HPDE6-E6E7 (cell line): ENCODE data around the gene RAB30.

Experiments used
- DNase-seq: peaks from one replicate; pipeline ENCODE4 v3.0.0; 2011; ENCODE audit warnings: missing footprints; ENCODE audit errors: extremely low spot score

RAB30 gene, protein sequence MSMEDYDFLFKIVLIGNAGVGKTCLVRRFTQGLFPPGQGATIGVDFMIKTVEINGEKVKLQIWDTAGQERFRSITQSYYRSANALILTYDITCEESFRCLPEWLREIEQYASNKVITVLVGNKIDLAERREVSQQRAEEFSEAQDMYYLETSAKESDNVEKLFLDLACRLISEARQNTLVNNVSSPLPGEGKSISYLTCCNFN

DNA sequence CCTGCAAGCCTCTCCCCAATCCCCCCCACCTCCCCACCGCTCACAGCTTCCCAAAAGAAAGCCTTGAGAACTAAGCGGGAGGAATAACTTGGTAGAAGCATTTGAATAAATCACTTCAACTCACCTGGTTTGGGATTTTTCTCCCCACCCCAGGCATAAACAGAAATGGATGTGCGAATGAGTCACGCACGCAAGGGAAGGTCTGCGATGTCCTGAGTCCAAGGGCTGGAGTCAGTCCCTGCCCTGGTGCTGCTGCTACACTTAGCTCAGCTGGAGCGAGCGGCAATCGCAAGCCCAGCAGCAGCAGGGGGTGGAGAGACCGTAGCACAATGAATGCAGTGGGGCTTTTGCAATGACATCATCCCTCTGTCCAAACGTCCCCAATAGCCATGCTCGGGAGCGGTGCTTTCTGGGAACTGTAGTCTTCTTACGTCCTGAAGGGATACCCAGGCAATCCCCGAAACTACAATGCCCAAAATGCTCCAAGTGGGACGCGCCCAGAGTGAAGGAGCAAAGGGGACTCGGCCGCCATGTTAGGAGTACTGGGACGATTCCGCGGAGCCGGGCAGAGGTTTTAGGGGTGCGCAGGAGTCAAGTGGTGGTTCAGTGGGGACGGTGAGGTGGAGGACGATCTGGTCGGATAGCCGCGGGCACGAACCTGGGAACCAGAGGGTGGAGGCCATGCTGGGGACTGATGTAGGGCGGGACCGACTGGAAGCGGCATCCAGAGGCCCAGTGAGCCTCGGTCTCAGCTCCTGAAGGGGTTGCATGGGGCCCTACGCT lies at the start of gene RAB30:
Gene RAB30, minus strand, starts transcription at position 331 of the 783 bp plus-strand sequence. CDS start 74,581 bp downstream, outside the sequence.
- peak; percentile 99 for DNase-seq

DNA sequence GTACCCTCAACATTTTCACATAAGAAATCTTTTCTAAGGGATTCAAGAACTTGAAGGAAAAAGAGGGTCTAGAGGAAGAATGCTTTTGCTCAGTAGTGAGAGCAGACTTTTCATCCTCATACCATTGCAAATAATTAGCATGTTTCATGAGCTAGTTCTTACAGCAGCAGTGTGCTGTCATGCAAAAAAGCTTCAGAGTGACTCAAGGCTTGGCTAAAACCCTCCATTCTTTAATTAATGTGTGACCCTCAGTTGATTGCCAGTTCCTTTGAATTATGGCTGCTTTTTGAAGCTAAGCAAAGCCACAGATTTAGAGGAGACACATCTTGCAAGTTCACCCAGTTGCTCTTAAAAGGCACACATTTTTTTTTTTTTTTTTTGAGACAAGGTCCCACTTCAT lies 48.6 kb upstream of the RAB30 start:
- no peak for DNase-seq

DNA sequence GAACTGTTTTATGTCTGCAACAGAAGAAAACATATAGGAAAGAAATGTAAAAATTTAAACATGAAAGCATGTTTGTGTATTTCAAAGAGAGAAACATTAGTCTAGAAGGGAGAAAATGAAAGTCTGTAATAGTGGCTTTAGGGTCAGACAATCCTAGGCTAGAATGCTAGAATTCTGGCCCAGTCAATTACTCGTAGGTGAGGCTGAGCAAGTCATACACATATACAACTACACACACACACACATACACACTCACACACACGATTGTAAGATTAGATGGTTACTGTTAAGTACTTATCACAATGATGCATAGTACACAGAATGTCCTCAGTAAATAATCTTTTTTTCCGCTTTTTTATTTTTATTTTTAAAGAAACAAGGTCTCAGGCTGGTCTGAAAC lies 47.5 kb upstream of the RAB30 start:
- no peak for DNase-seq

DNA sequence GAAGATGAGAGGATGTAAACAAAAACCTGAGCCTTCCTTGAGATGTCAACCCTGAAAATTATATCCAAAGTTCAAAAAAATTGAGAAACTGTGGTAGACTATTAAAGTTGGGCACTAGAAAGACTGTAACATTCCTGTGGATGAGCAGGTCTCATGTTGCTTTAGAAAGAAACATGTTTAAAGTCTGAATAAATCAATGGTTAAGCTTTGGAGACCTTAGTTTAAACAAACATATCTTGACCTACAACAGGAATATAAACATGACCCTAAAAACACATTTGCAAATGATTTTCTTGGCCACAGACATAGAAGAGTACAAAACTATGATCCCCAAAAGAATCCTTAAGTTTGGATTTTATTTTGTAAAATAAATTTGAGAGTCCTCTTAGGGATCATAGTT lies 47.1 kb upstream of the RAB30 start:
- DNase-seq: no peak

DNA sequence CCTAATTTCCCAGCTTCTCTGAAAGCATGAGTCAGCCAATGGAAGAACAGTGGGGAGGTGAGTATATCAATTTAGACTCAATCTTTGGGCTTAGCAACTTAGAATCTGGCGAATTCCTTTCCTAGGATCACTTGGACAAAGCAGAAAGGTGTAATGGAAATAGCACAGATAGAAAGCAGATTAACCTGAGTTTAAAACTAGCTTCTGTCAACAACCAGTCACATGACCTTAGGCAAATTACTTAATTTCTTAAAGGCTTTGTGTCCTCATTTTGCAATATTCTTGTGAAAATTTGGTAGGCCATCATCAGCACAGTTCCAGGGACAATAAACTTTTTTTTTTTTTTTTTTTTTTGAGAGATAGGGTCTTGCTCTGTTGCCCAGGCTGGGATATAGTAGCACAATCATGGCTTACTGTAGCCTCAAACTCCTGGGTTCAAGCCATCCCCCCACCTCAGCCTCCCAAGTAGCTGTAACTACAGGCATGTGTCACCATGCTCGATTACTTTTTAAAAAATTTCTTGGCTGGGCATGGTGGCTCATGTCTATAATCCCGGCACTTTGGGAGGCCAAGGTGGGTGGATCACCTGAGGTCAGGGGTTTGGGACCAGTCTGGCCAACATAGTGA lies 44.4 kb upstream of the RAB30 start:
- no peak for DNase-seq

DNA sequence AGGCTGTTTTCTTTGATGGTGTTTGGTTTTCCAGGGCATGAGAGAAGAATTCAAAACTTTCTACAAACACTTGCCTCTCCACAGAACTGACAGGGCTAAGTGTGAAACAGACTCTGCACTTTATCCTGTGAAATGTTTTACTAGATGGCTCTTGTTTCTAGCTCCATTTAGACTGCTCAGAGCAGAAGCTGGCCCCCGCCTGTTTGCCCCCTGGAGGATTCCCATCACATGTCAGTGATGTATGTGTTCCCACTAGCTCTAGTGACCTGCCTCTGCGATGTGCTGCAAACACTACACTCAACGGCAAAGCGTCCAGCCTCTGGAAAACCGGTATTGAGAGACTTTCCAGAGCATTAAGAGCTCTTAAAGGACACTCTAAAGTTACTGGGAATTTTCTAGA lies 43.9 kb upstream of the RAB30 start:
- no peak for DNase-seq

DNA sequence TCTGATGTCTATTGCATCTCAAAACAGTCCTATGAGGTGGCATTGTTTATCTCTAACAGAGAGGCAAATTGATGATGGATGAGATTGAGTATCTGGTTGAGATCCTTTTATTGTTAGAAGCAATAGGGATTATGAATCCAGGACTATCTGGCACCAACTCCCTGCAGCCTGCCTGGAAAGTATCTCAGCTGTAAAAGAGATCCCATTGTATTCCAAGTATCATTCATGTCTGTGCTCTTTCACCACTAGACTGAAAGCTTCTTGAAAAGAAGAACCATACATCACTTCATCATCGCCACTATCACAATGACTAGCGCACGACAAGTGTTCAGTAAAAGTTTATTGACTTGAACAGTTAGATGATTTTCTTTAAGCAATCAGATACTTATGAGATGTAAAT lies 43.3 kb upstream of the RAB30 start:
- no peak for DNase-seq

DNA sequence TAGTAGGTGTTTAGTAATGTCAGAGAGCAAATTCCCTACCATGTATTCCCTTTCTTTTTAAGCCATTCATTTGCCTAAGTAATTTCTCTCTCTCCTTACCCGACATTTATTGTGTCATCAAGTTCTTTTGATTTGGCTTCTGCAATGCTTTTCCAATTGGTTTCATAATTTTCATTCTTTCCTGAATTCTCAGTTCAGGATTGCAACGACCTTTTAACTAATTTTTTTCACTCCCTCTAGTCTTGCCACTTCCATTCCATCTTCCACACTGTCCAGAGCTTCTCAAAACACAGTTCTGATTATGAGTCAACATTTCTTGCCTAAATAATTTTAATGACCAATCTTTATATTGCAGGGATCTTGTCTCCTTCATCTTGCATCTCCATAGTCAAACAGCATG lies 41.2 kb upstream of the RAB30 start:
- no peak for DNase-seq

DNA sequence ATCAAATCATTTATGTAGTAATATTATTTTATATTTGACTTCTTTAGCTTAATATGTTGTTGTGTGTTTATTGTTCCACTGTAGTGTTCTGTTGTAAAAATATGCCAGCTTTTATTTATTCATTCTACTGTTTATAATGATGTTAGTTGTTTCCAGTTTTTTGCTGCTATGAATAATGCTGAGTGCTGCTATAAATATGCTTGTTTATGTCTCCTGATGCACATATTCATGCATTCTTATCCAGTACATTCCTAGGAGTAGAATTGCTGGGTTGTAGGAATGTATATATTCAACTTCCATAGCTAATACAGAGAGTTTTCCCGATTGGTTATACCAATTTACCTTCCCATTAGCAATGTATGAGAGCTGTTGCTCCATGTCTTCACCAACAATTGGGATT lies 33.5 kb upstream of the RAB30 start:
- no peak for DNase-seq

DNA sequence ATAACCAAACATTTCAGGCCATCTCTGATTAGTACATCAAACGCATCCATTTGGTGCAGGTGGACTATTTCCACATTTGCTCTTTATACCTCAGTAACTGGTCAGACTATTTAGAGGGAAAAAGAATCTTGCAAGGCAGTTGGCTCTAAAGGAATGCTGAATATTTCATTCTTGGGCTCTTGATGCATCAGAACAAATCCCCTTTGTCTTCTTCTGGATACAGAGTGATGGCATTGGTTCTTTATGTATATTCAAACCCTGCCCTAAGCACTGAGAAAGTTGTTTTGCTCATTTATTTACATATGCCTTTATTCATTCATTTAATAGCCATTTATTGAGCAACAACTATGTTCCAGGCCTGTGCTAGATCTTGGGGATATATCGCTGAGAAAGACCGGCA lies 31.1 kb upstream of the RAB30 start:
- no peak for DNase-seq

DNA sequence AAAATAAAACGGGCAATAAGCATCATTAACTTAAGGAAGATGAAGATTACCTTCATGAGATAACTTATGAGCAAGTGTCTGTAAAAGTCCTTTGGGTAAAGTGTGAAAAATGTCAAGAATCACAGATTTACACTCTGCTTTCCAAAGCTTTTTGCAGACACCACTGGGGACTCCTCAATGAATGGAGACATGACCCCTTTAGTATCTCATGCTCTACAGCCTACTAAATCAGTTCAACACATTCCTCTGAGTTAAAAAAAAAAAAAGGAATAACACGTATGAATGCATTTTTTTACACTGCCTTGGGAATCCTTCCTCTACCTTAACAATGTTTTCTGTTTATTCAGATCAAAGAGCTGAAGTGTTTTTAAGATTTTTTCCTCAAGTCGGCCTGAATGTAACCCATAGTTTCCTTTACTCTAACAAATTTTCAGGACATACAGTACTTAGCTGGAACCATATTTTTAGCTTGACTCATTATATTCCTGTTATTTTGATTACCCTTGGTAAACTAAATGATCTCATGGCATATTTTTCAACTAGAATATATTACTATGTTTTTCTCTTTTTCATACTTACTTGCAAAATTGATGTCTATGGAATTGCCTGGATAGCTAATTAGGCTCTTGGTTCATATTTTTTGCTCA lies 25.9 kb upstream of the RAB30 start:
- no peak for DNase-seq

DNA sequence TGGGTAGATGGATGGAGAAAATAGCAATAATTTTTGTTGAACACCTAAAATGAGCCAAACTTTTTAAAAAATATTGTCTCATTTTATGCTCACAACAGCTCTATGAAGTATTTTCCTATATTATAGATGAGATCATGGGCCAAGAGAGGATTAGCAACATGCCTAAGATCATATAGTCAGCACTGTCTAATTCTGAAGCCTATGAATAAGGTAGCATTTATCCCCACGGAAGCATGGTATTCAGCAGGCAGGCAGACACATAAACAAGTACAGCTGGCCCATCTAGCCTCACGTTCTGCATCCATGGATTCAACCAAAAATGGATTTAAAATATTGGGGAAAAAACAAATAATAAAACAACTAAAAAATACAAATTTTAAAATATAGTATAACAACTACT lies 21.9 kb upstream of the RAB30 start:
- no peak for DNase-seq

DNA sequence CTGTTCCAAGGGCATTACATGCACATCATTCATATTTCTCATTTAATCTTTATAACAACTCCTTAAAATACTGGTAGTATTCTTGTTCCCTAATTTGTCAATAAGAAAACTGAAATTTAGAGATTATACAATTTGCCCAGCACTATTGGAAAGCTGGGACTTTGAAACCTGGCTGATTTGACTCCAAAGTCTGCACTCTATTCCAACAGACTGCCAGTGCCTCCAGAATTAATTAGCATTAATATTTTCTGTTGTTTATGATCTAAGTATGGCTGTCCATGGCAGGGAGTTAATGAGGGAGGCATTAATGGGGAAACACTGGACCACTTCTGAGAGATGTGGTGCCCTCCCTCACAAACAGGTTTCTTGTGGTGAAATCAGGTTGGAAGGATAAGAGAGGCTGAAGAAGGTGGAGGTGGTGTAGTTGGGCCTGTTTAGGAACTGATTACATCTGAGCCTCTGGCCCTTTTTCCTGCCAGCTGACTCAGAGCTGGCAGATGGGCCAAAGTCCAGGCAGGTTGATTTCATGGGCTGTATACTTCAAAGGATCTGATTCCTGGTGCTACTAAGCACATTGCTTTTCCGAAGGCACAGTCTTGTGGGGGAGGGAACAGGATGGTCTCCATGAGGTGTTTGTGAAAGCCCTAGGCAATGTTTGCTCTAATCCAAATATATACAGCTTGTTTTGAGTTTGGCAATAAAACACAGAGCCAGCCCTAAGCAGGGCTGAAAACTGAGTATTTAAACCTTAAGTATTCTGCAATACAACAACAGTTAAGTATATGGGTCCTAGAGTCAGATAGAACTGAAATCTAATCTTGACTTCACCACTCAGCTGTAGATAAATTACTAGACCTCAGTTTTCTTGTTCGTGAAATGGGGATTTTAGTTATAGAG lies 21.0 kb upstream of the RAB30 start:
- DNase-seq: peak; percentile 48

DNA sequence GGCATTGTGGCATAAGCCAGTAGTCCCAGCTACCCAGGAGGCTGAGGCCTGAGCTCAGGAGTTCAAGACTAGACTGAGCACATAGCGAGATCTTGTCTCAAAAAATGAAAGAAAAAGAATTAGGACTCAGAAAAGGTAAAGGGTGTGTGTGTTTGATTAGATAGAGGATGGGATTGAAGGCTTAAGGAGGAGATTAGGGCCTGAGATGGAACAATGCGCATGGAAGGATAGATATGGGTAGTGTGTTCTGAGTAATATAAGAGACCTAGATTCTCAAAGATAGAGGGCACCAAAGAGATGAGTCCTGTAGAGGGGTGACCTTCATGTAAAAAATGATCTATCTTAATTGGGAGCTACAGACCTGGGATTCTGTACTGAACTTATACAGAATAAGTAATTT lies 17.3 kb upstream of the RAB30 start:
- no peak for DNase-seq

DNA sequence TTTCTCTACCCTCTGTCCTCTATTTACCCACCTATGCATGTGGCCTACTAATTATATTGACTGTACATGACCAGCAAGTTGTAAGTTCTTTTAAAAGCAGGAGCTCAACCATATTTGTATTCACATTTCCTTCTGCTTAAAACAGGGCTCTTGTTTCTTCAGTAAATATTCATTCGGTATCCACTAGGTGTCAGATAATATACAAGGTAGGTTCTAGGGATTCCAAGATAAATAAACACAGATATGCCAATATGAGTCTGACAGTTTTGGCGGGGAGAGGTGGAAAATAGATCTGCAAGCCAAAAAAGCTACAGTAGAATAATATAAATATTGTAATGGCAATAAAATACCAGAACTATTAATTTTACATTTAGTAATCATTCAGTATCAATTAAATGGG lies 15.3 kb upstream of the RAB30 start:
- no peak for DNase-seq

DNA sequence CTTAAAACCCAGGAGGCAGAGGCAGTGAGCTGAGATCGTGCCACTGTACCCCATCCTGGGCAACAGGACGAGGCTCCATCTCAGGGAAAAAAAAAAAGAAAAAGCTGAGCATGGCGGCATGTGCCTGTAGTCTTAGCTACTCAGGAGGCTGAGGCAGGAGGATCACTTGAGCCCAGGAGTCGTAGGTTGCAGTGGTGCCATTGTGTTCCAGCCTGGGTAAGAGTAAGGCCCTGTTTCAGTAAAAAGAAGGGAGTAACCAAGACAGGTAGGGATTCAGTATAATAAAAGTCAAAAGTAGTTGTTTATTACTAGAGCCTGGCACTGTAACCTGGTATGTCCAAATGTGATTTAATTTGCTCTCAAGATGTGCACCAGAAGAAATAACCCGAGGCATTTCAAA lies 8.1 kb upstream of the RAB30 start:
- DNase-seq: no peak

DNA sequence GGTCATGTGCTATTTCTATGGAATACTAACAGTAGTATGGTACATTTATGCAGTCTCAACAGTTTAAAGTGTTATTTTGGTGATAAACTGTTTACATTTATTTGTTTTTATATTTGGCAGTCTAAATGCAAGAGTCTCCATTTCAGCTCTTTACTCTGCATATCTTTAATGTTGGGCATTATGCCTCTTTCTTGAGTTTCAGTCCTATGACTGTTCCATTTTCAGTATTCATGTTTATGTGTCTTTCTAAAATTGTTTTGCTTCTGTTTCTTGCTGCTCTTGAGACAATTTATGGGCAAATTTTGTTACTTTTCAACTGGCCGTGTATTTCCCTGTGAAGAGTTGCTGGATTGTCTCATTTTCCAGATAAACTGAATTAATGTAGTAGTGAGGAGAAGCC lies 6.6 kb upstream of the RAB30 start:
- DNase-seq: no peak

DNA sequence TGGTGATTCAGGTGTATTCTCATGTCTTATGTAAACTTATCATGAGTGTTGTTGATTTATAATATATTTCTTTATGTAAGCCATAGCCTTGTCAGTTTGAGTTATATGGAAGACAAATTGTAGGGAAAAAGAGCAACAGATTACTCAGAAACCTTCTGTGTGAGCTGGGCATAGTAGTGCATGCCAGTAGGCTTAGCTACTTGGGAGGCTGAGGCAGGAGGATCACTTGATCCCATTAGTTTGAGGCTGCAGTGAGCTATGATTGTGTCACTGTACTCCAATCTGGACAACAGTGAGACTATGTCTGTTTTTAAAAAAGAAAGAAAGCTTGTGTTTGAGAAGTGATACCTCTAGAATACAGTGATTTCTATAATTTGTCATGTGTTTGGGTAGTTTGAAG lies 2.2 kb upstream of the RAB30 start:
- no peak for DNase-seq

DNA sequence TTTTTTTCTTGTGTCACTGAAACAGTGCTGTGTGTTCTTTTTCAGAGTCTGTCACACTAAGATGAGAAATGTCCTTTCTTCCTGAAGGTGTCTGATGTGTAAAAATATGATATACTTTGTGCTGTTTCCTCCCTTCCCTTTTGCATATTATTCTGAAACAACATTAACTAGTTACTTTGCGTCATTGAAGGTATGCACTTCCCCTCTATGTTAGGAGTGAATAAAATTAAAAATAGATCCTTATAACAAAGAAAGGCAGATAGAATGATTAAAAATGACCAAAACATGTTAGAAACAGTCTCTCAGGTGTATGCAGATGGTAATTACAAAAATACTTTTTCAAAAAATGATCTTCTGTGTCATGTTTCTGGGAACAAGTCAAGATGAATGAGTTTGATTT lies 1.6 kb upstream of the RAB30 start:
- DNase-seq: no peak

DNA sequence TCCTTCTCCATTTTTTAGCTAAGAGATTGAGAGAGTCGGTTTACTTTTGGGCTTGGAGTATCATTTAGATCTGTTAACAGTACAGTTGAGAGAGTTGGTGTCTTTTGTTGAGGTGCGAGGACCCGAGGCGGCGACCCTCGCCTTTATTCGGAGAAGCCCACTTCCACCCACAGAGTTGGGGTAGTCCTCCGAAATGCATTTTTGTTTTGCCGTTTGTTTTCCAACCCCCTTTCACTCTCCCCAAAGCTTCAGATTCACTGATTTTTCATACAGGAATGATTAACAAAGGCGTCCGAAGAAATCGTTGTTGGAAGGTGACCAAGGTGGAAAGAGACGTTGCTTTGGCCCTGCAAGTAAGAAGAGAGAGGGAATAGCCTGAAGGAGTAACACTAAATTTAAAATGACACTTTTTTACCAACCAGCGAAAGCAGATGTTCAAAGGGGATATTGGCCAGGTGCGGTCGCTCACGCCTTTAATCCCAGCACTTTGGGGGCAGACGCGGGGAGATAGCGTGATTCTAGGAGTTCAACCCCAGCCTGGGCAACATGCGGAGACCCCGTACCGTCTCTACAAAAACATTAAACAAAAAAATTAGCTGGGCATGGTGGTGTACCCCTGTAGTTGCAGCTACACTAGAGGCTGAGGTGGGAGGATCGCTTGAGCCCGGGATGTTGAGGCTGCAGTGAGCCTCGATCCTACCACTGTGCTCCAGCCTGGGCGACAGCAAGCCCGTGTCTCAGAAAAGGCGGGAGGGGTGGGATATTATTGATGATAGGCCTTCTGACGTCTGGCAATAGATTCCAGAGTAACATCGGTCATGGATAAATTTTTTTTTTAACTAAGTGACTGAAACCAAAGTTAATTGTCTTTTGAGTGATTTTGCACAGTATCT lies 899 bp upstream of the RAB30 start:
- DNase-seq: no peak
